Hepatocyte (in vitro differentiated cells): ENCODE measurements around the gene PREX1.
"Not testable (repeated sequence)": the region's sequence is repeated elsewhere in the genome, so short reads cannot be mapped to it uniquely, and the experiment has no call there.

Experiments
- EZH2 ChIP-seq: fragments of 200-600 bp; sonication (generic); IDR thresholded peaks from 2 replicates; pipeline ENCODE4 v1.6.1; 2016; ENCODE audit warnings: antibody characterized with exemption, mild to moderate bottlenecking, borderline replicate concordance
- TF ChIP-seq, protein P1 (sequence below): fragments of 200-600 bp; sonication (generic); IDR thresholded peaks from 2 replicates; pipeline ENCODE4 v1.5.1; 2016; ENCODE audit warnings: antibody characterized with exemption, mild to moderate bottlenecking; ENCODE audit not compliant: poor library complexity

DNA sequence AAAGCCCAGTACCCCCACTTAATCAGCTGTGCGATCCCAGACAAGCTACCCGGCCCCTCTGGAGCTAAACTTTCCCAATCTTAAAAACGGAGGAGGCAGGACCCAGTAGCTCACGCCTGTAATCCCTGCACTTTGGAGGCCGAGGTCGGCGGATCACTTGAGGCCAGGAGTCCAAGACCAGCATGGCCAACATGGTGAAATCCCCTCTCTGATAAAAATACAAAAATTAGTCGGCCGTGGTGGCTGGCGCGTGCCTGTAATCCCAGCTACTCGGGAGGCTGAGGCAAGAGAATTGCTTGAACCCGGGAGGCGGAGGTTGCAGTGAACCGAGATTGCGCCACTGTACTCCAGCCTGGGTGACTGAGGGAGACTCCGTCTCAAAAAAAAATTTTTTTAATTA, 1.3 kb downstream of the PREX1 start:
- TF ChIP-seq, protein P1, sequence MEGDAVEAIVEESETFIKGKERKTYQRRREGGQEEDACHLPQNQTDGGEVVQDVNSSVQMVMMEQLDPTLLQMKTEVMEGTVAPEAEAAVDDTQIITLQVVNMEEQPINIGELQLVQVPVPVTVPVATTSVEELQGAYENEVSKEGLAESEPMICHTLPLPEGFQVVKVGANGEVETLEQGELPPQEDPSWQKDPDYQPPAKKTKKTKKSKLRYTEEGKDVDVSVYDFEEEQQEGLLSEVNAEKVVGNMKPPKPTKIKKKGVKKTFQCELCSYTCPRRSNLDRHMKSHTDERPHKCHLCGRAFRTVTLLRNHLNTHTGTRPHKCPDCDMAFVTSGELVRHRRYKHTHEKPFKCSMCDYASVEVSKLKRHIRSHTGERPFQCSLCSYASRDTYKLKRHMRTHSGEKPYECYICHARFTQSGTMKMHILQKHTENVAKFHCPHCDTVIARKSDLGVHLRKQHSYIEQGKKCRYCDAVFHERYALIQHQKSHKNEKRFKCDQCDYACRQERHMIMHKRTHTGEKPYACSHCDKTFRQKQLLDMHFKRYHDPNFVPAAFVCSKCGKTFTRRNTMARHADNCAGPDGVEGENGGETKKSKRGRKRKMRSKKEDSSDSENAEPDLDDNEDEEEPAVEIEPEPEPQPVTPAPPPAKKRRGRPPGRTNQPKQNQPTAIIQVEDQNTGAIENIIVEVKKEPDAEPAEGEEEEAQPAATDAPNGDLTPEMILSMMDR, result not testable (repeated sequence)
- not testable (repeated sequence) for TF ChIP-seq EZH2
